MM.1S (cell line): ENCODE results near the gene VAMP1.

ENCODE experiments used
- DNase-seq: peaks from one replicate; pipeline ENCODE4 v3.0.0-alpha.2; 2015
- H2AFZ ChIP-seq: fragments of 300-600 bp; sonication (generic); 2 replicates; pipeline ENCODE4 v1.6.0; 2016; ENCODE audit warnings: antibody characterized with exemption, low read length
- H3F3A ChIP-seq: fragments of 300-600 bp; sonication (generic); 2 replicates; pipeline ENCODE4 v1.6.1; 2016; ENCODE audit warnings: mild to moderate bottlenecking, antibody characterized with exemption, low read length, moderate library complexity, mixed read lengths; ENCODE audit not compliant: insufficient read depth
- H3K27ac ChIP-seq: fragments of 300-600 bp; sonication (generic); 2 replicates; pipeline ENCODE4 v1.5.1; 2016; ENCODE audit warnings: mild to moderate bottlenecking, low read length
- H3K27me3 ChIP-seq: fragments of 300-600 bp; sonication (generic); replicated peaks from 2 replicates; pipeline ENCODE4 v1.6.0; 2016; ENCODE audit warnings: low read length; ENCODE audit not compliant: insufficient read depth
- H3K36me3 ChIP-seq: fragments of 300-600 bp; sonication (generic); replicated peaks from 2 replicates; pipeline ENCODE4 v1.6.1; 2016; ENCODE audit warnings: mild to moderate bottlenecking, low read length, mixed read lengths; ENCODE audit not compliant: insufficient read depth
- H3K4me1 ChIP-seq: fragments of 300-600 bp; sonication (generic); 2 replicates; pipeline ENCODE4 v1.6.1; 2016; ENCODE audit warnings: low read length, mixed read lengths
- H3K4me2 ChIP-seq: fragments of 300-600 bp; sonication (generic); 2 replicates; pipeline ENCODE4 v1.6.0; 2016; ENCODE audit warnings: low read depth, low read length
- H3K4me3 ChIP-seq: fragments of 300-600 bp; sonication (generic); 2 replicates; pipeline ENCODE4 v1.5.1; 2016; ENCODE audit warnings: low read length, mixed read lengths
- H3K79me2 ChIP-seq: fragments of 300-600 bp; sonication (generic); 2 replicates; pipeline ENCODE4 v1.6.1; 2016; ENCODE audit warnings: mixed run types, low read length, mixed read lengths
- H3K9ac ChIP-seq: fragments of 300-600 bp; sonication (generic); 2 replicates; pipeline ENCODE4 v1.6.1; 2016; ENCODE audit warnings: low read length, mixed read lengths
- H3K9me2 ChIP-seq: fragments of 300-600 bp; sonication (generic); replicated peaks from 2 replicates; pipeline ENCODE4 v1.6.1; 2016; ENCODE audit warnings: mild to moderate bottlenecking, low read length, mixed read lengths; ENCODE audit not compliant: insufficient read depth
- H3K9me3 ChIP-seq: fragments of 300-600 bp; sonication (generic); replicated peaks from 2 replicates; pipeline ENCODE4 v1.6.1; 2016; ENCODE audit warnings: mild to moderate bottlenecking, low read length, mixed read lengths; ENCODE audit not compliant: insufficient read depth
- H4K20me1 ChIP-seq: fragments of 300-600 bp; sonication (generic); 2 replicates; pipeline ENCODE4 v1.6.1; 2016; ENCODE audit warnings: mild to moderate bottlenecking, low read length, moderate library complexity, mixed read lengths; ENCODE audit not compliant: insufficient read depth
- CTCF ChIP-seq: fragments of 300-600 bp; sonication (generic); IDR thresholded peaks from 2 replicates; pipeline ENCODE4 v1.5.1; 2016; ENCODE audit warnings: antibody characterized with exemption, low read length, mixed read lengths
- EZH2 ChIP-seq: fragments of 300-600 bp; sonication (generic); optimal IDR thresholded peaks from 2 replicates; pipeline ENCODE3; 2017; ENCODE audit warnings: low read depth, mild to moderate bottlenecking, antibody characterized with exemption, low read length, mixed read lengths
- EZH2phosphoT487 ChIP-seq: fragments of 300-600 bp; sonication (generic); IDR thresholded peaks from 2 replicates; pipeline ENCODE4 v1.6.1; 2018; ENCODE audit warnings: antibody characterized with exemption, low read length

VAMP1 gene

GRCh38 chr12:6450091-6450868 is 20.2 kb downstream of the VAMP1 start:
- H3K4me3 ChIP-seq = peak overlapping the region; percentile 80; the same call in 1 of the 2 replicates
- no peak overlapping the region for H2AFZ ChIP-seq
- H3K27ac ChIP-seq = no peak overlapping the region
- no peak for DNase-seq
- H4K20me1 ChIP-seq = no peaks in the 10 kb centered on the region
- no peak overlapping the region; the same call in 1 of the 2 replicates for H3K9ac ChIP-seq
- H3K36me3 ChIP-seq = 0 out of 2 replicates have a peak, but pooled peaks cover 3% of the 10 kb centered on the region
- peaks cover 41% of the 10 kb centered on the region for H3K79me2 ChIP-seq
- peak overlapping the region; percentile 98; the same call in 1 of the 2 replicates for H3K4me2 ChIP-seq
- no peaks in the 10 kb centered on the region for H3K9me3 ChIP-seq
- H3K27me3 ChIP-seq = no peaks in the 10 kb centered on the region
- H3K9me2 ChIP-seq = no peaks in the 10 kb centered on the region
- peaks cover 33% of the 10 kb centered on the region for H3F3A ChIP-seq
- H3K4me1 ChIP-seq = peaks cover 39% of the 10 kb centered on the region
- TF ChIP-seq EZH2 (no peak), CTCF (no peak), EZH2phosphoT487 (no peak)

GRCh38 chr12:6444704-6445688 is 25.5 kb downstream of the VAMP1 start, which contains the start of gene CD27:
TSS of gene CD27 (plus strand) at chr12:6444955. CDS start at chr12:6445096, 141 bp downstream.
- Histone ChIP-seq H3K4me3 (no peak within 1 kb of the TSS), H3K27me3 (no peaks in the 10 kb centered on the region), H3K9me3 (no peaks in the 10 kb centered on the region), H3K79me2 (no peaks in the 10 kb centered on the region), H3K4me1 (peaks cover 41% of the 10 kb centered on the region), H3F3A (peaks cover 22% of the 10 kb centered on the region), H3K27ac (peak within 1 kb of the TSS; percentile 85; the same call in 1 of the 2 replicates), H3K9me2 (no peaks in the 10 kb centered on the region), H4K20me1 (no peaks in the 10 kb centered on the region), H3K4me2 (peak within 1 kb of the TSS; percentile 41; the same call in 1 of the 2 replicates), H3K9ac (no peak within 1 kb of the TSS; the same call in 1 of the 2 replicates), H3K36me3 (no peaks in the 10 kb centered on the region), H2AFZ (peak within 1 kb of the TSS; percentile 24)
- TF ChIP-seq CTCF (no peak), EZH2 (no peak), EZH2phosphoT487 (no peak)
- DNase-seq = no peak

GRCh38 chr12:6444031-6444430 is 26.4 kb downstream of the VAMP1 start:
- H3F3A ChIP-seq = peaks cover 22% of the 10 kb centered on the region
- peak overlapping the region; percentile 24 for H2AFZ ChIP-seq
- H3K9ac ChIP-seq = no peak overlapping the region
- DNase-seq = no peak
- 0 out of 2 replicates have a peak overlapping the region, but pooled peaks have one; percentile 41 for H3K4me2 ChIP-seq
- no peaks in the 10 kb centered on the region for H3K36me3 ChIP-seq
- no peaks in the 10 kb centered on the region for H3K79me2 ChIP-seq
- H3K4me3 ChIP-seq = no peak overlapping the region
- H3K9me3 ChIP-seq = no peaks in the 10 kb centered on the region
- H3K27ac ChIP-seq = no peak overlapping the region
- H4K20me1 ChIP-seq = no peaks in the 10 kb centered on the region
- H3K27me3 ChIP-seq = no peaks in the 10 kb centered on the region
- TF ChIP-seq EZH2 = no peak
- no peak for TF ChIP-seq EZH2phosphoT487
- no peak for TF ChIP-seq CTCF
- H3K4me1 ChIP-seq = peaks cover 41% of the 10 kb centered on the region
- no peaks in the 10 kb centered on the region for H3K9me2 ChIP-seq
